ENCODE data around the gene KLRG1.

The KLRG1 gene

GRCh38 chr12:9047105-9047504 is 57.8 kb downstream of the KLRG1 start:
- no peaks in the 10 kb centered on the region for H3K27me3 ChIP-seq (ENCODE audit: insufficient read depth, low read length, poor library complexity)
- H3K36me3 ChIP-seq (ENCODE audit: insufficient read depth, low read length) = no peaks in the 10 kb centered on the region
- no peak for TF ChIP-seq CTCF (IDR thresholded peaks at IDR 0.05; ENCODE audit: borderline replicate concordance, extremely low read depth, low read length, poor library complexity, severe bottlenecking)
- no peak for TF ChIP-seq EZH2 (IDR thresholded peaks at IDR 0.05; ENCODE audit: borderline replicate concordance, low read depth, low read length, severe bottlenecking)
- no peak overlapping the region for H3K4me2 ChIP-seq (ENCODE audit: insufficient read depth, low read length)
- DNase-seq (no peak), ATAC-seq (ENCODE audit: insufficient read depth, low read depth) (no peak)
- H4K20me1 ChIP-seq (ENCODE audit: insufficient read depth, low read length) = no peaks in the 10 kb centered on the region
- no peaks in the 10 kb centered on the region for H3K4me1 ChIP-seq (ENCODE audit: insufficient read depth, low read length)
- H3K79me2 ChIP-seq (ENCODE audit: insufficient read depth, low read length) = no peaks in the 10 kb centered on the region
- H2AFZ ChIP-seq (ENCODE audit: low read depth, low read length) = no peak overlapping the region
- H3K9ac ChIP-seq (ENCODE audit: low read depth, low read length) = no peak overlapping the region
- H3K9me3 ChIP-seq (ENCODE audit: insufficient read depth, low read length, severe bottlenecking) = no peaks in the 10 kb centered on the region
- no peak overlapping the region for H3K4me3 ChIP-seq (ENCODE audit: low read depth in 1 of 2, low read length in 2 of 2)
- H3K27ac ChIP-seq (ENCODE audit: low read length) = no peak overlapping the region

GRCh38 chr12:9048930-9049329 is 59.6 kb downstream of the KLRG1 start:
- no peaks in the 10 kb centered on the region for H3K4me1 ChIP-seq (ENCODE audit: insufficient read depth, low read length)
- no peak overlapping the region for H3K9ac ChIP-seq (ENCODE audit: low read depth, low read length)
- H3K79me2 ChIP-seq (ENCODE audit: insufficient read depth, low read length) = no peaks in the 10 kb centered on the region
- no peak for DNase-seq
- ATAC-seq (ENCODE audit: insufficient read depth, low read depth) = no peak
- no peaks in the 10 kb centered on the region for H3K36me3 ChIP-seq (ENCODE audit: insufficient read depth, low read length)
- H3K4me3 ChIP-seq (ENCODE audit: low read depth in 1 of 2, low read length in 2 of 2) = no peak overlapping the region
- TF ChIP-seq EZH2 (IDR thresholded peaks at IDR 0.05; ENCODE audit: borderline replicate concordance, low read depth, low read length, severe bottlenecking) (no peak), CTCF (IDR thresholded peaks at IDR 0.05; ENCODE audit: borderline replicate concordance, extremely low read depth, low read length, poor library complexity, severe bottlenecking) (no peak)
- H4K20me1 ChIP-seq (ENCODE audit: insufficient read depth, low read length) = no peaks in the 10 kb centered on the region
- H3K27me3 ChIP-seq (ENCODE audit: insufficient read depth, low read length, poor library complexity) = peaks cover 4% of the 10 kb centered on the region
- no peak overlapping the region for H2AFZ ChIP-seq (ENCODE audit: low read depth, low read length)
- no peak overlapping the region for H3K27ac ChIP-seq (ENCODE audit: low read length)
- no peaks in the 10 kb centered on the region for H3K9me3 ChIP-seq (ENCODE audit: insufficient read depth, low read length, severe bottlenecking)
- H3K4me2 ChIP-seq (ENCODE audit: insufficient read depth, low read length) = no peak overlapping the region

- no peaks in the 10 kb centered on the region for H3K9me3 ChIP-seq (ENCODE audit: insufficient read depth, low read length, severe bottlenecking)
- no peak overlapping the region for H3K27ac ChIP-seq (ENCODE audit: low read length)
- H3K36me3 ChIP-seq (ENCODE audit: insufficient read depth, low read length) = no peaks in the 10 kb centered on the region
- no peak overlapping the region for H3K4me3 ChIP-seq (ENCODE audit: low read depth in 1 of 2, low read length in 2 of 2)
- no peaks in the 10 kb centered on the region for H4K20me1 ChIP-seq (ENCODE audit: insufficient read depth, low read length)
- peaks cover 5% of the 10 kb centered on the region for H3K27me3 ChIP-seq (ENCODE audit: insufficient read depth, low read length, poor library complexity)
- no peak for TF ChIP-seq EZH2 (IDR thresholded peaks at IDR 0.05; ENCODE audit: borderline replicate concordance, low read depth, low read length, severe bottlenecking)
- peak; percentile 67 for TF ChIP-seq CTCF (IDR thresholded peaks at IDR 0.05; ENCODE audit: borderline replicate concordance, extremely low read depth, low read length, poor library complexity, severe bottlenecking)
- H3K79me2 ChIP-seq (ENCODE audit: insufficient read depth, low read length) = no peaks in the 10 kb centered on the region
- H3K9ac ChIP-seq (ENCODE audit: low read depth, low read length) = no peak overlapping the region
- DNase-seq (peak; percentile 19), ATAC-seq (ENCODE audit: insufficient read depth, low read depth) (peak; percentile 66; the same call in 2 of the 3 replicates)
- no peak overlapping the region for H2AFZ ChIP-seq (ENCODE audit: low read depth, low read length)
- no peak overlapping the region for H3K4me2 ChIP-seq (ENCODE audit: insufficient read depth, low read length)
- H3K4me1 ChIP-seq (ENCODE audit: insufficient read depth, low read length) = no peaks in the 10 kb centered on the region
Measured at GRCh38 chr12:9049520-9050133, 60.3 kb downstream of the KLRG1 start.

All from DND-41 (cell line).